IMR-90 (cell line): ENCODE measurements around the gene MRC1.

ENCODE experiments used
- CEBPB ChIP-seq: IDR thresholded peaks from 2 replicates; pipeline ENCODE4 v1.6.1; 2012; ENCODE audit warnings: low read depth, low read length, improper control_type of control experiment
- CTCF ChIP-seq: conservative IDR thresholded peaks from 2 replicates; pipeline ENCODE4 v1.5.1; 2012; ENCODE audit warnings: mild to moderate bottlenecking, low read depth, low read length, improper control_type of control experiment
- FOS ChIP-seq: fragments of 150-350 bp; IDR thresholded peaks from 2 replicates; pipeline ENCODE4 v1.6.1; 2016; ENCODE audit warnings: low read depth, low read length
- MAFK ChIP-seq: IDR thresholded peaks from 2 replicates; pipeline ENCODE4 v1.6.1; 2012; ENCODE audit warnings: low read depth, low read length, improper control_type of control experiment
- MXI1 ChIP-seq: IDR thresholded peaks from 2 replicates; pipeline ENCODE4 v1.6.1; 2012; ENCODE audit warnings: low read depth, mild to moderate bottlenecking, low read length, moderate library complexity, borderline replicate concordance
- POLR2A ChIP-seq: IDR thresholded peaks from 2 replicates; pipeline ENCODE4 v1.6.1; 2012; ENCODE audit warnings: mild to moderate bottlenecking, low read depth, low read length
- RAD21 ChIP-seq: IDR thresholded peaks from 2 replicates; pipeline ENCODE4 v1.6.1; 2012; ENCODE audit warnings: low read length, improper control_type of control experiment
- RCOR1 ChIP-seq: IDR thresholded peaks from 2 replicates; pipeline ENCODE4 v1.6.1; 2012; ENCODE audit warnings: mild to moderate bottlenecking, low read length, improper control_type of control experiment; ENCODE audit not compliant: insufficient replicate concordance
- RFX5 ChIP-seq: IDR thresholded peaks from 2 replicates; pipeline ENCODE4 v1.8.0; 2012; ENCODE audit warnings: low read depth, mild to moderate bottlenecking, low read length, moderate library complexity
- USF2 ChIP-seq: fragments of 150-350 bp; IDR thresholded peaks from 2 replicates; pipeline ENCODE4 v1.6.1; 2017; ENCODE audit warnings: mild to moderate bottlenecking, antibody characterized with exemption, low read length, low read depth
- TF ChIP-seq, protein P1 (sequence below): fragments of 150-350 bp; IDR thresholded peaks from 2 replicates; pipeline ENCODE4 v1.6.1; 2016; ENCODE audit warnings: low read depth, mild to moderate bottlenecking, low read length, moderate library complexity, borderline replicate concordance

DNA sequence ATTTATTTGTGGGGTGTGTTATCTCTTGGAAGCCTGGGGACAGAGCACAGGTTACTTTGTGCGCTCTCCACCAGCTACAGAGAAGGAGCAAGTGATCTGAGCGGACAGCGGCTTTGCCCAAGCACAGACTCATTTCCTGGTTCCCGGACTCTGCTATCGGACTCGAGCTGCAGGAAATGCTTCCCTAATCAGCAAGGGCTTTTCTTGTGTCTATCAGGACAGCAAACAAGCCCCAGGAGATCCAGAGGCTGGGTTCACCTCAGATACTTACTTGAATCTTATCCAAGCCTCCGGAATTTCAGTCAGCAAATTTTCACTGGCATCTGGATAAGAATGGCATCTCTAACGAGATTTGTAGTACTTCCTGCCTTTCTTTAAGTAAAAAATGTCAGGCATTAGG is 27.8 kb downstream of the MRC1 start:
- TF ChIP-seq CTCF (no peak), USF2 (no peak), POLR2A (no peak), RCOR1 (no peak), MAFK (no peak; the same call in 1 of the 2 replicates), FOS (no peak), RAD21 (no peak), MXI1 (no peak), RFX5 (no peak), CEBPB (no peak)
- TF ChIP-seq, protein P1, sequence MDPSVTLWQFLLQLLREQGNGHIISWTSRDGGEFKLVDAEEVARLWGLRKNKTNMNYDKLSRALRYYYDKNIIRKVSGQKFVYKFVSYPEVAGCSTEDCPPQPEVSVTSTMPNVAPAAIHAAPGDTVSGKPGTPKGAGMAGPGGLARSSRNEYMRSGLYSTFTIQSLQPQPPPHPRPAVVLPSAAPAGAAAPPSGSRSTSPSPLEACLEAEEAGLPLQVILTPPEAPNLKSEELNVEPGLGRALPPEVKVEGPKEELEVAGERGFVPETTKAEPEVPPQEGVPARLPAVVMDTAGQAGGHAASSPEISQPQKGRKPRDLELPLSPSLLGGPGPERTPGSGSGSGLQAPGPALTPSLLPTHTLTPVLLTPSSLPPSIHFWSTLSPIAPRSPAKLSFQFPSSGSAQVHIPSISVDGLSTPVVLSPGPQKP: no peak
